GM13977 (cell line): ENCODE measurements around the gene ZNF688.

Experiments
- DNase-seq: peaks from one replicate; pipeline ENCODE4 v3.0.0; 2012; ENCODE audit warnings: low spot score
- in situ Hi-C: fragments of 300-500 bp; cut with MboI; formaldehyde crosslinking; loops from one replicate; pipeline ENCODE4 v1.12.0; 2022; ENCODE audit warnings: low sequenced_read_pairs, low pct_unique_long_range_greater_than_20kb, mixed read lengths, inconsistent platforms; ENCODE audit not compliant: unreplicated experiment
- TF ChIP-seq, protein P1 (sequence below): IDR thresholded peaks from 2 replicates; pipeline ENCODE4 v1.5.1; 2012; ENCODE audit warnings: mild to moderate bottlenecking, control low read depth; ENCODE audit not compliant: insufficient read depth; ENCODE audit errors: extremely low read depth, missing control alignments

ZNF688 gene

DNA sequence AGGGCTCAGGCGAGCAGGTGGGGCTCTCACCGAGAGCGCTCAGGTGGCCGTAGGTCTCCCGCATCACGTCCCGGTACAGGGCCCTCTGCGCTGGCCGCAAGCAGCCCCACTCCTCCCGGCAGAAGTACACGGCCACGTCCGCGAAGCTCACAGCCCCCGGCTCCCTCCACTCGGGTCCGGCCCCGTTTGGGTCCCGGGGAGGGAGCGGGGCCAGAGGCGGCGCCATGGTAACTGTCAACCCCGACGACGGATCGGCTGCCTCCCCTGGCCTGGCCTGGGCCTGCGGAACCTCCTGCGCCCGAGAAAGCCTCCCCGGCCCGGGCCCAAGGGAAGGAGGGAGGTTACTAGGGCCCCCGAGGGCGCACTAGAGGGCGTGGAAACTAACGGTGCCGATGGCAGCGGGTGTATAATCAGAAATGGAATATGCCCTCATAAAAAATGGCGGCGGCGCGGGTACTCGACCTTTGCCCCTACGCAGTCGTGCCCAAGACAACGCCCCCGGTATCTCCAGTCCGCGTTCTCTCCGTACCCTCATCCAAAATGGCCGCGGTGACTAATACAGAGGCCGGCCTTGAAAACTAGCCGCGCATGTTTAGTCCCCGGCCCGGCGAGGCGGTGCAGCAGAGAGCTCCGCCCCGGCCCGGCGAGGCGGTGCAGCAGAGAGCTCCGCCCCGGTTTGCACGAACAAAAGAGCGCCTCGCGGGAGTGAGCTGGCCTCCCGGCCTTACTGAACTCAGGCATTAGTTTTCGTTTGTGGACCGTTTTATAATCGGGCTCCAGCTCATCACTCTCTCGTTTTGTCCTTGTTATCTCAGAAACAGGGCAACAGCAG is 13.3 kb downstream of the ZNF688 start, which contains the start of gene ZNF764:
TSS of gene ZNF764 (minus strand) at position 418 of the 832 bp plus-strand sequence. CDS start at position 226, 192 bp downstream.
- TF ChIP-seq, protein P1, sequence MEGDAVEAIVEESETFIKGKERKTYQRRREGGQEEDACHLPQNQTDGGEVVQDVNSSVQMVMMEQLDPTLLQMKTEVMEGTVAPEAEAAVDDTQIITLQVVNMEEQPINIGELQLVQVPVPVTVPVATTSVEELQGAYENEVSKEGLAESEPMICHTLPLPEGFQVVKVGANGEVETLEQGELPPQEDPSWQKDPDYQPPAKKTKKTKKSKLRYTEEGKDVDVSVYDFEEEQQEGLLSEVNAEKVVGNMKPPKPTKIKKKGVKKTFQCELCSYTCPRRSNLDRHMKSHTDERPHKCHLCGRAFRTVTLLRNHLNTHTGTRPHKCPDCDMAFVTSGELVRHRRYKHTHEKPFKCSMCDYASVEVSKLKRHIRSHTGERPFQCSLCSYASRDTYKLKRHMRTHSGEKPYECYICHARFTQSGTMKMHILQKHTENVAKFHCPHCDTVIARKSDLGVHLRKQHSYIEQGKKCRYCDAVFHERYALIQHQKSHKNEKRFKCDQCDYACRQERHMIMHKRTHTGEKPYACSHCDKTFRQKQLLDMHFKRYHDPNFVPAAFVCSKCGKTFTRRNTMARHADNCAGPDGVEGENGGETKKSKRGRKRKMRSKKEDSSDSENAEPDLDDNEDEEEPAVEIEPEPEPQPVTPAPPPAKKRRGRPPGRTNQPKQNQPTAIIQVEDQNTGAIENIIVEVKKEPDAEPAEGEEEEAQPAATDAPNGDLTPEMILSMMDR, result no peak
- in situ Hi-C loops, result no loop called here
- DNase-seq, result peak; percentile 96

DNA sequence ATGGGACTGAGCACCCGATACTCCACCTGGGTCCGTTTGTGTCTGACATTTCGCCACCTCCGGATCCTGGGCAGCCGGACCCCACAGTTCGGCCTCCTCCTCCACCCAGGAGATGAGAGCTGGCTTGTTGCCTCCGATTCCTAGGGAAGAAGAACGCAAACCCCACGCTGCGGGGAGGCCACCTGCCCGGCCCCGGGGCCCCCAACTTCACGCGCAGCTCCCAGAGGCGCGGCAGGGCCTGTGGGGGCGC is 13.9 kb downstream of the ZNF688 start:
- DNase-seq, result no peak
- in situ Hi-C loops, result no loop called here
- TF ChIP-seq, protein P1, result no peak

DNA sequence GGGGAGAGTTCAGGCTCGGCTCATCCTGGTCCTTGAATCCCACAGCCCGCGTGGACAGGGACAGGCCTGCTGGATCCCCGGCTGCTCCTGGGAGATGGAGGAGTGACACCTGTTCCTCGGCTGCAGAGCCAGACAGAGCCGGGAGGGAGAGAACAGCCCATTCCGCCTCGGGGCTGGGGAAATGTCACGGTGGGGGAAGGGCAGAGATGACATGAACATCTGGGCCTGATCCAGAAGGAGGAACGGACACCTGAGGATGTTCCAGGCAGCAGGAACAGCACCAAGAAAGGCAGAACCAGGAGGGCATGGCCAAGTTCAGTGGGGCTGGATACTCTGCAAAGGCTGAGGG is 15.4 kb downstream of the ZNF688 start:
- DNase-seq, result no peak
- TF ChIP-seq, protein P1, result no peak
- in situ Hi-C loops, result no loop called here

DNA sequence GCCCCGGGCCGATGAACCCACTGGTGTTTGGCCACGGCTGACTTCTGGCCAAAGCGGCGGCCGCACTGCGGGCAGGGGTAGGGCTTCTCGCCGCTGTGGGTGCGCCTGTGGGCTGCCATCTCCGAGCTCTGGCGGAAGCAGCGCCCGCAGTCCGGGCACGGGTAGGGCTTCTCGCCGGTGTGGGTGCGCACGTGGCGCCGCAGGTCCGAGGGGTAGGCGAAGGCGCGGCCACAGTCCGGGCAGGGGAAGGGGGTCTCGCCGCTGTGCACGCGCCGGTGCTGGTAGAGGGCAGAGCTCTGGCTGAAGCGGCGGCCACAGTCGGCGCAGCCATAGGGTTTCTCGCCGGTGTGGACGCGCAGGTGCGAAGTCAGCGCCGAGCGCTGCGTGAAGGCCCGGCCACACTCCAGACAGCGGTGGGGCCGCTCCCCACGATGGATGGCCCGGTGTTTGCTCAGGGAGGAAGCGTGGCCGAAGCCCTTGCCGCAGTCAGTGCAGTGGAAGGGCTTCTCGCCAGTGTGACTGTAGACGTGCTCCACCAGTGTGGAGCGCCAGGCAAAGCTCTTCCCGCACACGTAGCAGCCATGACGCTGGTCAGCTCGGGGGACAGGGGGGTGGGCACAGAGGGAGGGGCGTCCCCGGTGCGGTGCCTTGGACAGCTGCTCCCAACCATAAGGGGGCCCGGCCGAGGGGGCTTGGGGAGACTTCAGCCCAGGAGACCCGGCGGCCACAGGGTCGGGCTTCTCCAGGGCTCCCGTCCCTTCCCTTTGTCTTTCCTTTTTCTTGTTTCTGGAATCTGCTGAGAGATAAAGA is 16.0 kb downstream of the ZNF688 start:
- in situ Hi-C loops, result no loop called here
- no peak for DNase-seq
- TF ChIP-seq, protein P1, result no peak

DNA sequence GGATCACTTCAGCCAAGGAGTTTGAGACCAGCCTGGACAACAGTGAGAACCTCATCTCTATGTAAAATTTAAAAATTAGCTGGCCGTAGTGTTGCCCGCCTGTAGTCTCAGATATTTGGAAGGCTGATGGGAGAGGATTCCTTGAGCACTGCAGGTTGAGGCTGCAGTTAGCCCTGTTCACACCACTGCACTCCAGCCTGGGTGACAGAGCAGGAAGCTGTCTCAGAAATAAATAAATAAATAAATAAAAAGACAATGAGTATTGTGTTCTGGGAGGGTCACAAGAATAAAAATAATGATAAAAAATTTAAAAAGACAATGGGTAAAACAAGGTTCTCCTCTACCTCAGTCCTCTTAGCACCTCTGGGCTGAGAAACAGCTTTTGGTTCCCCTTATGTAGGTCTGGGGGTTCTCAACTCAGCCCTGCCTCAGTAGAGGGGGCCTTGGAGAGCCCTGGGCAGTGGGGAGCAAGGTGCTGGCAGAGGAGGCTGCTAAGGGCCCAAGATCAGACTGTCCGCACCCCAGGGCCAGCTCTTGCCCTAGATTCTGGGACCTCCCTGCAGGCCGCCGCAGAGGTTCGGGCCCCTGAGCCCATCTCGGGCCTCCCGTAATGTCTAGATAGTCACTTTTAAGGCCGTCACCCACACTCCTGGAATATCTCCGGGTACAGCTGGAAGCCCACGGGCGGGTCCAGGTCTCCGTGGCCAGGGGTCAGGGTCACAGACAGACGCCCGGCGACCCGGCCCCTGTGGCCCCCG is 16.8 kb downstream of the ZNF688 start:
- in situ Hi-C loops, result no loop called here
- TF ChIP-seq, protein P1, result no peak
- no peak for DNase-seq

DNA sequence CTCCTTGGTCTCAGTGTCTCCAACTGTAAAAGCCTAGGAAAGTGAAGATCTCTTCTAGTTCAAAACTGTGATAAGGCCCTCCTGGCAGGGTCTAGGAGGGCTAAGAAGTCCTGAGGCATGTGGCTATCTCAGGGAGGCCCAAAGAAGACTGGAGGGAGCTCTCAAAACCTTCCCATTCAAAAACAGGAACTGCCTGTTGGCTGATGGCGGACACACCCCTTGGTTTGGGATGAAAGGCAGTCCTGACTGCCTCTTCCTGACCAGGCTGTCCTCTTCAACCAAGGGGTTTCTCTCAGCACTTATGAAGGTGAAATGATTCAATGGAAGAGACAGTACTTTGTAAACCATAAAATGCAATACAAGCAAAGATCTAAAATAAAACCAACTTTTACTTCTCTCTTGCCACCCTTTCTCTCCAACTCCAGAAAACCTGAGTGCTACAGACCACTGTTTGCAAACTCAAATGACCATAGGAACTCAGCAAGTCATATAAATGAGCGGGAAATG is 18.1 kb downstream of the ZNF688 start:
- TF ChIP-seq, protein P1, result no peak
- in situ Hi-C loops, result no loop called here
- DNase-seq, result no peak
